ENCODE results near the gene KRT38.

KRT38 gene

GRCh38 chr17:41413353-41413957 lies 27.3 kb downstream of the KRT38 start:
- H3K27me3 ChIP-seq (ENCODE audit: insufficient read depth, low read length, poor library complexity) = peaks cover 10% of the 10 kb centered on the region
- H3K36me3 ChIP-seq (ENCODE audit: insufficient read depth, low read length) = no peaks in the 10 kb centered on the region
- DNase-seq (no peak), ATAC-seq (ENCODE audit: insufficient read depth, low read depth) (no peak)
- no peak overlapping the region for H2AFZ ChIP-seq (ENCODE audit: low read depth, low read length)
- H3K4me1 ChIP-seq (ENCODE audit: insufficient read depth, low read length) = no peaks in the 10 kb centered on the region
- H3K79me2 ChIP-seq (ENCODE audit: insufficient read depth, low read length) = no peaks in the 10 kb centered on the region
- no peak overlapping the region for H3K4me3 ChIP-seq (ENCODE audit: low read depth in 1 of 2, low read length in 2 of 2)
- no peak overlapping the region for H3K27ac ChIP-seq (ENCODE audit: low read length)
- TF ChIP-seq CTCF (IDR thresholded peaks at IDR 0.05; ENCODE audit: borderline replicate concordance, extremely low read depth, low read length, poor library complexity, severe bottlenecking) (no peak), EZH2 (IDR thresholded peaks at IDR 0.05; ENCODE audit: borderline replicate concordance, low read depth, low read length, severe bottlenecking) (no peak)
- H4K20me1 ChIP-seq (ENCODE audit: insufficient read depth, low read length) = 0 out of 2 replicates have a peak, but pooled peaks cover 3% of the 10 kb centered on the region
- no peaks in the 10 kb centered on the region for H3K9me3 ChIP-seq (ENCODE audit: insufficient read depth, low read length, severe bottlenecking)
- no peak overlapping the region for H3K9ac ChIP-seq (ENCODE audit: low read depth, low read length)
- H3K4me2 ChIP-seq (ENCODE audit: insufficient read depth, low read length) = no peak overlapping the region

- Histone ChIP-seq H3K9ac (ENCODE audit: low read depth, low read length) (no peak overlapping the region), H3K4me3 (ENCODE audit: low read depth in 1 of 2, low read length in 2 of 2) (no peak overlapping the region)
Observed at GRCh38 chr17:41411072-41411840, 29.5 kb downstream of the KRT38 start.

GRCh38 chr17:41407226-41407625 lies 33.6 kb downstream of the KRT38 start:
- H3K27ac ChIP-seq (ENCODE audit: low read length) = no peak overlapping the region
- H3K4me2 ChIP-seq (ENCODE audit: insufficient read depth, low read length) = no peak overlapping the region
- TF ChIP-seq EZH2 (IDR thresholded peaks at IDR 0.05; ENCODE audit: borderline replicate concordance, low read depth, low read length, severe bottlenecking) (no peak), CTCF (IDR thresholded peaks at IDR 0.05; ENCODE audit: borderline replicate concordance, extremely low read depth, low read length, poor library complexity, severe bottlenecking) (no peak)
- H3K9me3 ChIP-seq (ENCODE audit: insufficient read depth, low read length, severe bottlenecking) = no peaks in the 10 kb centered on the region
- no peak overlapping the region for H3K4me3 ChIP-seq (ENCODE audit: low read depth in 1 of 2, low read length in 2 of 2)
- no peaks in the 10 kb centered on the region for H3K4me1 ChIP-seq (ENCODE audit: insufficient read depth, low read length)
- ATAC-seq (ENCODE audit: insufficient read depth, low read depth) = no peak
- no peak overlapping the region for H2AFZ ChIP-seq (ENCODE audit: low read depth, low read length)
- H4K20me1 ChIP-seq (ENCODE audit: insufficient read depth, low read length) = peaks cover 3% of the 10 kb centered on the region; the same call in 1 of the 2 replicates
- H3K9ac ChIP-seq (ENCODE audit: low read depth, low read length) = no peak overlapping the region
- H3K79me2 ChIP-seq (ENCODE audit: insufficient read depth, low read length) = no peaks in the 10 kb centered on the region
- no peak for DNase-seq
- no peaks in the 10 kb centered on the region for H3K36me3 ChIP-seq (ENCODE audit: insufficient read depth, low read length)
- H3K27me3 ChIP-seq (ENCODE audit: insufficient read depth, low read length, poor library complexity) = peaks cover 8% of the 10 kb centered on the region

More at GRCh38 chr17:41411072-41411840, 29.5 kb downstream of the KRT38 start:
- Histone ChIP-seq H3K27me3 (ENCODE audit: insufficient read depth, low read length, poor library complexity) (peaks cover 8% of the 10 kb centered on the region), H3K4me2 (ENCODE audit: insufficient read depth, low read length) (no peak overlapping the region), H2AFZ (ENCODE audit: low read depth, low read length) (no peak overlapping the region), H3K4me1 (ENCODE audit: insufficient read depth, low read length) (no peaks in the 10 kb centered on the region), H3K36me3 (ENCODE audit: insufficient read depth, low read length) (no peaks in the 10 kb centered on the region), H3K79me2 (ENCODE audit: insufficient read depth, low read length) (no peaks in the 10 kb centered on the region), H4K20me1 (ENCODE audit: insufficient read depth, low read length) (peaks cover 3% of the 10 kb centered on the region; the same call in 1 of the 2 replicates), H3K27ac (ENCODE audit: low read length) (no peak overlapping the region), H3K9me3 (ENCODE audit: insufficient read depth, low read length, severe bottlenecking) (no peaks in the 10 kb centered on the region)
- no peak for DNase-seq
- TF ChIP-seq EZH2 (IDR thresholded peaks at IDR 0.05; ENCODE audit: borderline replicate concordance, low read depth, low read length, severe bottlenecking) = no peak
- no peak for TF ChIP-seq CTCF (IDR thresholded peaks at IDR 0.05; ENCODE audit: borderline replicate concordance, extremely low read depth, low read length, poor library complexity, severe bottlenecking)
- no peak for ATAC-seq (ENCODE audit: insufficient read depth, low read depth)

Data from DND-41 (cell line).